Stimulated activated CD4-positive, alpha-beta T cell treated with anti-CD3 and anti-CD28 coated beads, Interleukin-1b, Interleukin-23, amount 100 ng/mL, for 1 hour (primary cell): ENCODE results near the gene GRHL3.

ENCODE experiments used
- DNase-seq, 2 donors: peaks; one replicate each; pipeline ENCODE4 v3.0.0-alpha.2; 2020; ENCODE audit warnings: low read depth in 2 of 2

Gene GRHL3

GRCh38 chr1:24293392-24294227 lies 25.5 kb upstream of the GRHL3 start:
- DNase-seq = no peak

GRCh38 chr1:24294228-24294672 lies 24.9 kb upstream of the GRHL3 start:
- DNase-seq = no peak

DNA sequence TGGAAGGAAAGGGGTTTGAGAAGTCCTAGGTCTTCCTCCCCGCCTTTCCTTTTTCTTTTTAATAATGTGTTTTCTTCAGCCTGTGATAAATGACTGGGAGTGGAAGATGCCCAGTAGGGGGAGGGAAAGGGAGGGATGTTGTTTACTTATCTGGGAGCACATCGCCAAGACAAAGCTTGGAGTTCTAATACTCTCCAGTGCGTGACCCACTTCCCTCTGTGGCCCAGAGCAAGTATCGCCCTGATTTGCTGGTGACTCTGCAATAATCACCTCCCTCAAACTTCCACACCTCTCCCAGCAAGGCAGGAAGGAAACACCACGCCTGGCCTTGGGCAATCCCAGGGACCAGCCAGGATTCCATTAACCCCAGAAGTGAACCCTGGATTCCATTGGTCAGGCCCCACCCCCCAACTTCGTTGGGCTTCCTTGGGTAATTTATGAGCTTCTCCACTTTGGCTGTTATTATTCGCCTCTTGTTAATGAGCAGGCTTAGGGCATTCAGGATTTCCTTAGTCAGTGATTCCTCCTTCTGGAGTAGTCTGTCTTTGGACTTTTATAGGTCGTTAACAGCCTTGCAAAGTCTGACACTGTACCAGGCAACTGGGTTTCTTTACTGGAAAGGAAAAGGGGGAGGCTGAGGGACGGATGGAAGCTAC lies 24.3 kb upstream of the GRHL3 start:
- no peak for DNase-seq

GRCh38 chr1:24295535-24295934 lies 23.6 kb upstream of the GRHL3 start:
- DNase-seq = no peak

DNA sequence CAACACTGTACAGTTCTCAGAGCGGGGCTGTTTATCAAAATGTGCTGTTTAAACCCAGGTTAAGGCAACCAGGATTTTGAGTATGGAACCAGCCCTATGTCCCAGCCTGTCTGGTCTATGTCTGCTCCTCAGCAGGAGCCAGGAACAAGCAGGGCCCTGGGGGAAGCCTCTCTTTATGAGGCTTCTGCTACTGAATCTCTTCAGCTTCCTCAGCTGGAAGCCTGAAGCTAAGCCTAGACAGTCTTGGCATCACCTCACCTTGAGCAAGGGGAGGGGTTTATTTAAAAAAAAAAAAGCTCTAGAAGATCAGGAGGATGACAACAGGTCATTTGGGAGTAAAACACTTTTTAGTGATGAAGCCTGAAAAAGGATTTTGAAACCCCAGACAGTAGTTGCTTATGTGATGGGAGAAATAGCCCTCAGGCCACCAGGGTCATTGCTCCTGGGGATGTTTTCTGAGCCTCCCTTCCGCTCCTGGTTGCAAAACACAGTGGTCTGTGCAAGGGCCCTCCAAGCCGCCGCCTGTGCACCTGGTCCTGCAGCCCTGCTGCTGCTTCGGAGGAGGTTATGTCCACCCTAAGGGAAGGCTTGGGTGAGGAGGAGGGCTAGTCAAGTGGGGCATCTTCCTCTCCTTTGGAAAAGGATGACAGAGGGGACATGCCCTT lies 21.8 kb upstream of the GRHL3 start:
- no peak for DNase-seq

GRCh38 chr1:24297852-24298232 lies 21.3 kb upstream of the GRHL3 start:
- DNase-seq = no peak

GRCh38 chr1:24298606-24299005 lies 20.6 kb upstream of the GRHL3 start:
- no peak for DNase-seq

- DNase-seq = no peak
Observed at GRCh38 chr1:24299901-24300300, 19.3 kb upstream of the GRHL3 start.

DNA sequence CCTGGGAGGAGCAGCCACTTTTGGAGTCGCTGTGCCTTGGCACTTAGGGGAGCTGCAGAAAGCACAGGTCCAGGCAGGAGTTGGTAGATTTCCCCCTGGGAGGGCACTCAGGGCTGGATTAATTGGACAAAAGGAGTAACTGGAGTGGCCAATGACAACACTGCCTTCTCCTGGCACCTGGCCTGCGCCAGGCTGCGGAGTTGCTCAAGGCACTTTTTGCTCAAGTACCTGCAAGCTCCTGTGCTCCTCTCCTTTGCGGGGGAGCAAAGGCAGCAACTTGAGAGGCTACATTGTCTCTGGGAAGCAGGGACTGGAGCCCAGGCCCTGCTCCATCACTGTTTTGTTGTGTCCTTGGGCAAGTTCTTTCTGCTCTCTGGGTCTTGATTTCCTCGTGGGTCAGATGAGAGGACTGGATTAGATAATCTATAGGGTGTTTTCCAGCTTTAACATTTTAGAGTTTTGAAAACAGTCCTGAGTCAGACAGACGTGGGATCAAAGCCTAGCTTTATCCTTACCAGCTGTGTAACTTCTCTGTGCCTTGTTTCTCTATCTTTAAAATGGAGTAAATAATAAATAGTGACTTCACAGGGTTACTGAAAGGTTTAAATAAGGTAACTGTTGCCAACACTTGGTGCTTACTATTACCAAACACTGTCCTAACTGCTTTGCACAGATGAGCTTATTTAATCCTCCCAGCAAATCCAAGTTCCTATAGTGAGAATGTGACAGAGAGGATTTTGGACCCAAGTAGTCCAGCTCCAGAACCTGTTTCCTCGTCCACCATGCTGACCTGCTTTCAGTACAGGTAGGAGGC lies 18.0 kb upstream of the GRHL3 start:
- no peak for DNase-seq

DNA sequence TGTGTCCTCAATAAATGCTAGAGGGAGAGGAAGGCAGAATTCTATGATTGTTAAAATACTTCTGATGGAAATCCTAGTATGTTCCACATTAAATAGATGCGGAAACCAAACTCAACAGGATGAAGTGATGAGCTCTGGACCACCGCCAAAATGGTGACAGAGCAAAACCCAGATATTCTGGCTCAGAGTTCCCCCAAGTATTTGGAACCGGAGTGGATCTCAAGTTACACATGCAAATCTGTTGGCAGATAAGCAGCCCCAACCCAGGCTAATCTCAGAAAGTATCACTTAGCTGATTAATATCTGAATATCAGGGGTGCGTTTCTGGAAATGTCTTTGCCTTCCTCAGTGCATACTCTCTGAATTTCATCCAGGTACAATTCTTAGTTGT lies 17.4 kb upstream of the GRHL3 start:
- DNase-seq = no peak

GRCh38 chr1:24302209-24302611 lies 16.9 kb upstream of the GRHL3 start:
- DNase-seq = no peak

DNA sequence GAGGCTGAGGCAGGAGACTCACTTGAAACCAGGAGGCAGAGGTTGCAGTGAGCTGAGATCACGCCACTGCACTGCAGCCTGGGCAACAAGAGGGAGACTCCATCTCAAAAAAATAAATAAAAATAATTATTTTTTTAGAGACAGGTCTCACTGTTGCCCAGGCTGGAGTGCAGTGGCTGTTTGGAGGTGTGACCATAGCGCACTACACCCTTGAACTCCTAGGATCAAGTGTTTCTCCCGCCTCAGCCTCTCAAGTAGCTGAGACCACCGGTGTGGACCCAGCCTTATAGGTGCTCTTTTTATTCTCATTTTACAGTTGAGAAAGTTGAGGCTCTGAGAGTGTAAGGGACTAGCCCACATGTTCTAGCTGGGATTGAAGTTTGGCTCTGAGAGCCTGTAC lies 15.6 kb upstream of the GRHL3 start:
- no peak for DNase-seq

DNA sequence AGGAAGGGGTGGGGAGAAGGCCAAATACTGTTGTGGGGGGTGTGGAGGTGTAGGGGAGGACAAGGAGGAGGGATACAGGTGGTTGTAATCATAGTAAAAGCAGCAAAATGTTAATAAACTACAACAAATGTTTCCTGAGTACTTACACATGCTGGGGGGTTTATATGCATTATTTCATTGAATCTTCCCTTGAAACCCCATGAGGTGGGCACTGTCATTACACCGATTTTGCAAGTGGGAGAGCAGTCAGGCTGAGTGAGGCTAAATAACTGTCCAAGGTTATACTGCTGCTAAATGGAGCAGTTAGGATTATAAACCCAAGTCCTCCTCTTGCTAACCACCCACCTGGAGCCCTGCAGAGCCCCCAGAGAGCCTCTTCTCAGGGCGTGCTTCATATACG lies 14.4 kb upstream of the GRHL3 start:
- DNase-seq = no peak

GRCh38 chr1:24308365-24309015 lies 10.7 kb upstream of the GRHL3 start:
- no peak for DNase-seq

DNA sequence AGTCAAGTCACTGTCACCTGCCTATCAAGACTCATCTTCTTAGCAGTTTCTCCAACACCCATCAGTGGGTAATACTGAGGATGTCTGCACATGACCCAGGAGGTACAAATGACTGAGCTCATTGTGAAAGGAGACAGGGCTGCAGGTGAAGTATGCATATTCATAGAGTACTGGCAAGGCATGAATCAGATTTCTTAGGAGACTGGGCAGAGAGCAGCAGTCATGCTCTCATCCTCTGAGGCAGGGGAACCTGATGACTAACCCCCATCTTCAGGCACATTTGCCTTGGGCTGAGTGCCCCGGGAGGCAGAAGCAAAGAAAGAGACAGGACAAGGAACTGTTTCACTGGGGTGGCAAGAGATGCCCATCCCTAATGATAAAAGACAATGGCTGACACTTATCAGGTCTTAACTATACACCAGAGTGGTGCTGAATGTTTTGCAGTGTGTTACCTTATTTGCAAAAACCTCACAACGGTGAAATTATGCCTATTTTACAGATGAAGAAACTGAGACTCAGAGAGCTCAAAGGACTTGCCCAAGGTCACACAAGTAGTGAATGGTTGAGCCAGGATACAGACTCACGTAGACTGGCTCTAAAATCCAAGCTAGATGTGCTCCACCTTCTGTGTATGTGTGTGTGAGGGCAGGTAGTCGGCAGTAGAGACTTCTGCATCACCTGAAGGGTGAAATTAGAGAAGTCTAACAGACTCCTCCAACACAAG lies 9.2 kb upstream of the GRHL3 start:
- no peak for DNase-seq

DNA sequence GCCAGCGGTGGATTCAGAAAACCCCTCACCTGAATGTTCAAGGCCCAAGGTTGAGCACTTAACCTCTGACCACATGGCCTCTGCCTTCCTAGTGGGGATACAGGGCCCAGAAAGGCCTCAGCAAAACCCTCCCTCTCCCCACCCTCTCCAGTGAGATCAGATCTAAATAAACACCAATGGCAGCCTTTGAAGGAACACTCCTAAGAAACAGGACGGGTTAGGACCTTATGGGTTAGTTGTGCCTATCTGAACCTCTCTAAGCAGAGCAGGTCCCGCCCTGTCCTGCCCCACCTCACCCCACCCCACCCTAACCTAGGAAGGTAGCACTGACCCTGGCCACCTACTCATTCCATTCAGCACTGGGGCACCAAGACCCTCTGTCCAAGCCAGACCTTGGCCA lies 7.9 kb upstream of the GRHL3 start:
- no peak for DNase-seq

GRCh38 chr1:24311741-24312140 lies 7.4 kb upstream of the GRHL3 start:
- no peak for DNase-seq

DNA sequence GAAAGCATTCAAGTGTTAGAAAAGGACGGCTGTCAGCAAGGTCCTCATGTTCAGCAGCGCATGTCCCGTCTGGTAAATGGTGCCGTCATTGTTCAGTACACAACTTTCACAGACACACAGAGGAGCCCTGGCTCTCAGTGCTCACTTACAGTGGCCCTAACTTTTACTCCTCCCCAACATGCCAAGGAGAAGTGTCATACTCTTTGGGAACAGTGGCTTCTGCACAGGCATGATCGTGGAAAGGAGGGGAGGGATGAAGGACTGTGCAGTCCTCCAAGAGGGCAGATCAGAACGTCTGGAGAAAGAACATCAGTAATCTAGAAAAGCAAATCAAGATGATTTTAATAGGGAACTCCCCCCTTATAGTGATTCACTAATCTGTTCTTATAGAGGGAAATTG lies 3.8 kb upstream of the GRHL3 start:
- no peak for DNase-seq

- no peak for DNase-seq
Observed at GRCh38 chr1:24316645-24317044, 2.5 kb upstream of the GRHL3 start.

DNA sequence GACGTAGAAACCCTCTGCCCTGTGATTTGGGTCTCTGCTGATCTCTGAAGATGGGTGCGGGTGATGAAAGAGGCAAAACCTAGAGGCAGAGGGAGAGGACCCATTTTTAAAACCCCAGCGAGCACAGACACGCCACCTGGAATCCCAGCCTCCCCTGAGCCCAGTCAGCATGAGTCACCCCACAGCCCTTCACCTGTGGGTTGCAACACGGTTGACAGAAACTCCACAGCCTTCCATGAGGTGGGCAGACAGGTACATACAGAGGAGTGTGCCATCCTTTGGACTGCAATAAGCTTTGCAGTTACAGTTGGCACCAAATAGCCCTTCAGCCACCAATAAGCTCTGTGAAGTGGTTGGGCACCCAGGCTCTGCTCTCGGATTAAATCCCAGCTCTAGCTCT lies 2.1 kb upstream of the GRHL3 start:
- DNase-seq = no peak
